Kasumi-1 (cell line): ENCODE data around the gene ZMAT5.

Source experiments
- DNase-seq, 2 experiments: peaks; one replicate each; lab custom pipeline; 2025; lab: John Stamatoyannopoulos, UW

ZMAT5 gene, protein sequence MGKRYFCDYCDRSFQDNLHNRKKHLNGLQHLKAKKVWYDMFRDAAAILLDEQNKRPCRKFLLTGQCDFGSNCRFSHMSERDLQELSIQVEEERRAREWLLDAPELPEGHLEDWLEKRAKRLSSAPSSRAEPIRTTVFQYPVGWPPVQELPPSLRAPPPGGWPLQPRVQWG

GRCh38 chr22:29766632-29767170 lies at the start of gene ZMAT5:
Gene ZMAT5 (minus strand): TSS chr22:29767007. CDS start chr22:29748544, 18,463 bp downstream.
- peak; percentile 98 for DNase-seq

DNA sequence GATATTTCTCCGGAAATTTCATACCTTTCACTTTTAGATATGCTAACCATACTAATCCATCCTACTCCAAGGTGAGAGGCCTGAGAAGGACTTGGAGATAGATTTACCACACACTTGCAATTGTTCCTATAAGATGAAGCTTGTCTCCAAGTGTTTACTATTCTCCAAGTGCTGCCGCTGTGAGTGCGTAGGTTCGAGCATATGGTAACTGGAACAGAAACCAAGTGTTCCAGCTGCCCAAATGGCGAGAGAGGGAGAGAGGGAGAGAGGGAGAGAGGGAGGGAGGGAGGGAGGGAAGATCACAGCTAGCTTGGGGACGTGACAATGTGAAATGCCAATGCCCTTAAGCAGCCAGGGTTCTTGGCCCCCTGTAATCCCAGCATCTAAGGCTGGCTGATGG lies 49.7 kb upstream of the ZMAT5 start:
- no peak for DNase-seq

GRCh38 chr22:29816128-29816527 lies 49.3 kb upstream of the ZMAT5 start:
- DNase-seq = no peak

DNA sequence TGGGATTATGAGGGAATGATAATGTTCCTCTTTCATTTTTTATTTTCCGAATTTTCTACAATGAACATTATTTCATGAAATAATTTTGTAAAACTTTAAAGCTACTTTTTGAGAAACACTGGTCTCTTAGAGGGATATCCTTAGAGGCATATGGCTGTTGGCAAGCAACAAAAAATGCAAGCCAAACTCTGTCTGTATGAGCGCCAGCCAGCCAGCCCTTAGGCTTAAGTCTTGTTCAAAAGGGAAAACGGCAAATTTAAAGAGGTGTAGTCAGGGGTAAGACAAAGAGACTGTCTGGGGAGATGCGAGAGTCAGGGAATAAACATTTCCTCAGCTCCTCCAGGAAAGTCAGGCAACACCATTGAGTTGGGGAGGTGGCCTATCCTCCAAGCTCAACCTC lies 48.8 kb upstream of the ZMAT5 start:
- DNase-seq = no peak

DNA sequence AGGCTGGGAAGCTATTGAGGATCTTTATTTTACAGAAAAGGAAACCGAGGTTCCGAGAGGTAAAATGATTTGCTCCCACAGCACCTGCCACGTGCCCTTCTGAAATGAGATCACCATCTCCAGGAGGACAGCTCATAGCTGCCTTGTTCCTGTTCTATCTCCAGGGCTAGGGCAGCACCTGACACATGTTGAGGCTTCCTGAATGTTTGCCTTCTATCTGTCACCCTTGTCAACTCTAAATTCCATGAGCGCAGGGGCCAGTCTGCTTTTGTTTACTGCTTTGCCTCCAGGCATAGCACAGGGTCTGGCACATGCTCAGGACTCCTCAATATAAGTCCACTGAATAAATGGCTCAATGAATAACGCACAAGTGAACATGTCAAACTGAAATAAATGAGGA lies 47.2 kb upstream of the ZMAT5 start:
- no peak for DNase-seq

GRCh38 chr22:29813563-29813962 lies 46.8 kb upstream of the ZMAT5 start:
- DNase-seq = no peak

DNA sequence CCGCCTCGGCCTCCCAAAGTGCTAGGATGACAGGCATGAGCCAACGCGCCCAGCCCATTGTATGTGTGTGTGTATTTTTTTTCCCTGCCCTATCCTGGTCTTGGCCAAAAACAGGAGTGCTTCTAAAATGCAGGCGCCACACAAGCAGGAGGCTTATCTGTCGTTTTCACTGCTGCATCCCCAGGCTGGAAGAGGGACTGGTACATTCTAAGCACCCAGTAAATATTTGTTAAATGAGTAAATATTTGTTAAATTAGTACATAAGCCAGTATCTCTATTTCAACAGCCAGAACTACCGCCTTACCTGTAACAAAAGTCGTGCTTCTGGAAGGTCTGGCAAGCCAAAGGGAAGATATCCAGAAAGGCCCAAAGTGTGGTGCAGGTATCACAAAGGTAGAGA lies 46.3 kb upstream of the ZMAT5 start:
- DNase-seq = no peak

GRCh38 chr22:29811377-29811776 lies 44.6 kb upstream of the ZMAT5 start:
- no peak for DNase-seq

- no peak for DNase-seq
These were observed 43.4 kb upstream of the ZMAT5 start for GRCh38 chr22:29810216-29810615.

DNA sequence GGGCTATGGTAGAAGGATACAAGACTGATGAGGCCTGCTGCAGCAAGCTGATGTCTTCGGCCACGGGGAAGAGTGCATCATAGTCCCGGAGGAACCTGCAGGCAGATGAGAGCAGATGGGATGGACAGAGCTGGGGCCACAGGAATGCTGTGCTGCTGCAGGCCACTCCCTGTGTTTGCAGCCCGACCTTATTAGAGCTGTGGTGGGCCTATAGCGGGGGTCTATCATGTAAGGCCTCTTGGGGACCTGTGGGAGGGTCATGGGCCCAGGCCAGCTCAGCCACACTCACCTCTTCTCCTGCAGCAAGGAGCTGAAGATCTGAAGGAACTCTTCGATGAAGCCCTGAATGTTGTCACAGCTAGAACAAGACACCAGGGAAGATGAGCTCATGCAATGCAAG lies 39.4 kb upstream of the ZMAT5 start:
- DNase-seq = no peak

DNA sequence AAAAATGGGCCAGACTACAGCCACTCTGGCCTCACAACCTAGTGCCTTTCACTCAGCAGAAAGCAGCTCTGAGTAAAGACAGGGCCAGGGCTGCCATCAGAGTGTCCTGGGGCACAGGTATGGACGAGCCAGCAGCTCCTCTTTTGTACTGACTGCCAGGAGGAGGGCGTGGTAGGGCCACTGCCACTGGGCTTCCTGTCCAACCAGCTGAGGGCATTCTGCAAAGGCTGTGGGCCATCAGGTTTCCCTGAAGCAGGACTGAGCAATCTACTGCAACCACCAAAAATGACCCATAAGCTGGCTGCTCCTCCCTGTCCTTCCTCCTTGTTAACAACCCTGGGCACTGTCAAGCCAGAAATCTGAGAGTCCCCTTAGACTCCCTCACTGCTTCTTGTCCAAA lies 38.2 kb upstream of the ZMAT5 start:
- DNase-seq = no peak

GRCh38 chr22:29803190-29803589 lies 36.4 kb upstream of the ZMAT5 start:
- DNase-seq = no peak

DNA sequence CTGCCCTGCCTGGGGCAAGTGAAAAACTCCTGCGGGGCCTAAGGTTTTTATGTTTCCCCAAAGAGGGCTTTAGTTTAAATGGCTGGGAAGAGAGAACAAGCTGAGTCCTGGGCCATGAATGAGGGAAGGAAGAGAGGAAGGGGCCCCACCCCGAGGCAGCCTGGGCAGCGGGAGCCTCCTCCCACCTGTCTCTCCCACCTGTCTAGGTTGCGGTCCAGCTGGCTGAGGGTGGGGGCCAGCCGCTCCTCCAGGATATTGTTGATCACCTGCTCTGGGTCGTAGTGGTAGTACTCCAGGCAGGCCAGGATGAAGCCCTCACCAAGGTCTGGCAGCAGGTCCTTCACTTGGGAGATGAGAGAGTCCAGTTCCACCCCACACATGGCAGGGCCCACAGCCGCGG lies 35.0 kb upstream of the ZMAT5 start:
- DNase-seq = no peak

GRCh38 chr22:29801153-29801552 lies 34.3 kb upstream of the ZMAT5 start:
- no peak for DNase-seq

DNA sequence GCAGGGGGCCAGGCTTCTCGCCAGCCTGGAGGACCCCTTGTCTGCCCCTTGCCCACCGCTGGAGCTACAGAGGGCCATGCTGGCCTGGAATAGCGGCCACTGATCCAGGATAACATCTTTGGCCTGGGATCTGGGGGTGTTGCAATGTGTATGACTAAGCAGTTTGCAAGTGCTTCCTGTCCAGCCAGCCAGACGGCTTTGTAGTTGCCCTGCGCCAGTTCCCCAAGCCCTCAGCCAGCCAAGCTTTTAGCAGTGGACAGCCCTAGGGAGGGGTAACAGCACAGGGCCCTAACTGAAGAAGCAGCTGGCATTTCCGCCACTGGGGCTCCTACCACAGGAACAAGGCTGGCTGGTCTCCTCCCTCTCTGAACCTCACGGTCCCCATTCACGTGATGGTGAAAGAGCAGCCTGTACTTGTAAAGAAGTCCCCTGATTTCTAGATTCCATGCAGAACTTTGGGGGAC lies 32.4 kb upstream of the ZMAT5 start:
- DNase-seq = peak; percentile 66 to 74

GRCh38 chr22:29798801-29799200 lies 32.0 kb upstream of the ZMAT5 start:
- DNase-seq = no peak

DNA sequence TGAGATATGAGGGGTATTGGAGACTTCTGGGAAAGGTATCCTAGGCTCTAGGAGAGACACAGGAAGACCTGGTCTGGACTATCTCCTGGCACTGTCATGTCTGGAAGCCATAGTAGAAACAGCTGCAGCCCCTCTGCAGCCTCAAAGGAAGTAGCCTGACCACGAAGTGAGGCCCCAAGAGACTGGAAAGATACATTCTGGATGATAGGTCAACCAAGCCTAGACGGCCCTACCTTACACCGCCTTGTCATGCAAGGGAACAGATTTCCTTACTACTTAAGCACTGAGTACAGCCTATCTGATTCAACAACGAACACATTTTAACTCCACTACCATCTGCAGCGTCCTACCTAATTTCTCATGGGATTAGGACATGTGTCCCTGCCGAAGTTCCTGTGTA lies 31.5 kb upstream of the ZMAT5 start:
- peak; percentile 18 to 20 for DNase-seq

- no peak for DNase-seq
These were observed 30.5 kb upstream of the ZMAT5 start for GRCh38 chr22:29797351-29797750.

GRCh38 chr22:29795663-29796062 lies 28.9 kb upstream of the ZMAT5 start:
- no peak for DNase-seq

DNA sequence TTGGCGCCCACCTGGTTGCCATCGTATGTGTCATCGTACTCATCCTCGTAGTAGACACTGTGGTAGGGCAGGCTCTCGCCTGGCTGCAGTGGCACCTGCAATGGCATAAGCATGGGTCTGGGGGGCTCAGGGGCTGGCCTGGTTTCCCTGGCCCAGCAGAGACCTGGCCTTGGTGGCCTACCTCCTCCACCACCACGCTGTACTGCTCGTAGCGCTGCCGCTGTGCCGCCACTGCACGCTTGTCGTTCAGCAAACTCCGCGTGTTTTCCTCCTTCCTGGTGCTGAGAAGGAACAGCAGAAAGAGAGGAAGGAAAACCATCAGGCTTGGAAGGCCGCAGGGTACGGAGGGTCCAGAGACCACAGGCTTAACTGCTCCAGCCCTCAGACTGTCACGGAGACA lies 26.6 kb upstream of the ZMAT5 start:
- no peak for DNase-seq

- DNase-seq = no peak
These were observed 23.3 kb upstream of the ZMAT5 start for GRCh38 chr22:29790061-29790460.

DNA sequence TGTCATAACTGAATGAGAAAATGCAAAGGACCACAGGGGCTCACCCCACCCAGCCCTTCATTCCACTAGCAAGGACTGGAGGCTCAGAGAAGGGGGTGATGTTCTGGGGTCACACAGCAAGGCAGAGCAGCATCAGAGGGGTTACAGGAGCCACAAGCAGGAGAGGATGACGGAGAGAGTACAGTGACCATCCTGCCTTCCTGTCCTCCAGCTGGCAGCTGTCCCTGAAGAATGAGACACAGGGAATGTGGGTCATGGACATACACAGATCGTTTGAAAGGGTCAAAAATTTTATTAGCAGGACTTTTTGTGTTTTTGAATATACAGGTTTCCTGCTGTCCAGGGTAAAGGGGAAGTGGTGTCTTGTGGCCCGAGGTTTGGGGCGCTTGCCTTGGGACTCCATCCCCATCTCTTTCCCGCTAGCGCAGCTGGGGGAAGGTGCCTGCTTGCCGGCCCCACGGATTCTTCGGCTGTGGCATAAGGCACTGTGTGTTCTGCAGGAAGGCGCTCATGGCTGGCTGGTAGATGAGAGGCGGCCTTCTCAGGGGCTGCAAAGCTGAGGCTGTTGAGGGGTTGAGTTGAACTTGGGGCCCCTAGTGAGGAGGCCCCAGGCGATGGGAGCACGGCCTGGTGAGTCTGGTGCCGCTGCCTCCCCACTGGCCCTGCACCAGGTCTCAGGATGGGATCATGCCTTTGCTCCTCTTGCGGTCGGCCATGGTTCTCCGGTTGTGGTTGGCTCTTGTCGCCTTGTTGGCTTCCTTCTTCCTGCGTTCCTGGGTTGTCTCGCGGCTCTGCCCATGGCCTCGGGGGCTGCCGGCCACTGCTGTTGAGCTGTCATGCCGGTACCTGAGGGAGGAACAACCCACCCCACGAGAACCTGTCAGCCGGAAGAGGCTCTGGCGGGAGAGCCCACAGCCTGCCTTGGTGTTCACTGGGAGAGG lies 21.8 kb upstream of the ZMAT5 start:
- peak; percentile 44 to 57 for DNase-seq

DNA sequence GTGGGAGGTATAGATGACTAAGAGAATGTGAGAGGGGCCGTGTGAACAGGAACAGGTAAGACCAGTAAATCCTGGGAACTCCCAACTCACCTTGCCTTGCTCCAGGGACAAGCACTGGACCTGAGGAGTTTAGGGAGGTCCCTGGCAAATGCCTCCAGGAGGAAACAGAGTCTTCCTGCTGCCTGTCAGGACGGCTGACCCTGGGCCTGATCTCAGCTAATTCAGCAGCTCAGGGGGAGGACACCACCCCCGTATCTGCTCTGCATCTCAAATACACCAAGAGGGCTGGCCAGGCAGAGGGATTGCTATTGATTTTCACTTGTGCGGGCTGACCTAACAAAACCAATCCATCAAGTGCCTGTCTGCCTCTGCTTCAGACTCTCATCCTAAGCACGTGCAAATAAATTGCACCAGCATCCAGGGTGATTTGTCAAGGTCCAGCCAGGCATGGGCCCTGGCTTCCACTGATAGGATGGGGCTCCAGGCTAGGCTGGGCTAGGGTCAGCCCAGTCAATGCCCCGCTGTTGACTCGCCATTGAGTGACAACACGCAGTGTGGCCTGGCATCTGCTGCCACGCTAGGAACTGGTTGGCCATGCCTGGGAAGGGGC lies 20.7 kb upstream of the ZMAT5 start:
- no peak for DNase-seq
